Upper lobe of right lung (tissue), 1 donor: ENCODE results near the gene NEIL3. TPM values are rescaled to one million over a fixed set of nuclear protein-coding genes. Genes with fewer than 3 reads are reported as not detected.

ENCODE experiments used
- ATAC-seq: fragments of 200-7000 bp; cut with Tn5 transposase; one replicate; pipeline ENCODE4 v1.9.1; 2020; ENCODE audit warnings: mild to moderate bottlenecking, moderate library complexity
- DNase-seq: peaks from one replicate; pipeline ENCODE4 v3.0.0-alpha.2; 2020
- H3K27ac ChIP-seq: fragments of 200-600 bp; one replicate; pipeline ENCODE4 v1.8.0; 2022
- H3K27me3 ChIP-seq: fragments of 200-600 bp; one replicate; pipeline ENCODE4 v1.8.0; 2022; ENCODE audit warnings: mild to moderate bottlenecking
- H3K36me3 ChIP-seq: fragments of 200-600 bp; one replicate; pipeline ENCODE4 v1.8.0; 2022
- H3K4me1 ChIP-seq: fragments of 200-600 bp; one replicate; pipeline ENCODE4 v1.8.0; 2022
- H3K4me3 ChIP-seq: fragments of 200-600 bp; one replicate; pipeline ENCODE4 v1.8.0; 2022; ENCODE audit warnings: mild to moderate bottlenecking
- H3K9me3 ChIP-seq: fragments of 200-600 bp; one replicate; pipeline ENCODE4 v1.8.0; 2022
- CTCF ChIP-seq: fragments of 200-600 bp; IDR thresholded peaks from one replicate; pipeline ENCODE4 v1.8.0; 2022; ENCODE audit warnings: antibody characterized with exemption
- intact Hi-C: fragments of 100-400 bp; cut with DNase I; formaldehyde crosslinking; loops from one replicate; pipeline ENCODE4 v1.11.0; 2022
- total RNA-seq: library from RNA; stranded (reverse); fragmentation: NEBNext Ultra II Directional; extraction: Animal tissue kit (Norgen Biotek cat#: 25700); gene quantifications from one replicate; pipeline ENCODE4 v1.2.1, GENCODE V29; 2021
- donor health status: DM: no; HTN: yes; CAD: no; lungs with severe emphysema.

The NEIL3 gene
- total RNA-seq, 1 donor from 2014 or later, result 0.52 TPM

- no peak for TF ChIP-seq CTCF
- intact Hi-C loops, result no loop called here
- H3K27me3 ChIP-seq, result no peaks in the 10 kb centered on the region
- no peak for ATAC-seq
- H3K9me3 ChIP-seq, result no peaks in the 10 kb centered on the region
- no peaks in the 10 kb centered on the region for H3K36me3 ChIP-seq
- no peak overlapping the region for H3K27ac ChIP-seq
- H3K4me1 ChIP-seq, result no peaks in the 10 kb centered on the region
- no peak overlapping the region for H3K4me3 ChIP-seq
- no peak for DNase-seq
These were observed 22.4 kb downstream of the NEIL3 start for GRCh38 chr4:177332119-177332518.

GRCh38 chr4:177339477-177340374 is 30.1 kb downstream of the NEIL3 start:
- ATAC-seq, result peak; percentile 84
- no peaks in the 10 kb centered on the region for H3K27me3 ChIP-seq
- H3K9me3 ChIP-seq, result no peaks in the 10 kb centered on the region
- H3K4me3 ChIP-seq, result no peak overlapping the region
- H3K27ac ChIP-seq, result no peak overlapping the region
- DNase-seq, result no peak
- intact Hi-C loops, result no loop called here
- TF ChIP-seq CTCF, result peak; percentile 74
- no peaks in the 10 kb centered on the region for H3K4me1 ChIP-seq
- no peaks in the 10 kb centered on the region for H3K36me3 ChIP-seq

GRCh38 chr4:177348348-177348747 is 38.7 kb downstream of the NEIL3 start:
- intact Hi-C loops, result no loop called here
- no peak overlapping the region for H3K27ac ChIP-seq
- no peaks in the 10 kb centered on the region for H3K9me3 ChIP-seq
- H3K4me1 ChIP-seq, result no peaks in the 10 kb centered on the region
- ATAC-seq (no peak), DNase-seq (no peak)
- H3K36me3 ChIP-seq, result no peaks in the 10 kb centered on the region
- H3K27me3 ChIP-seq, result no peaks in the 10 kb centered on the region
- no peak overlapping the region for H3K4me3 ChIP-seq
- no peak for TF ChIP-seq CTCF

- H3K4me1 ChIP-seq, result no peaks in the 10 kb centered on the region
- ATAC-seq (no peak), DNase-seq (no peak)
- no peaks in the 10 kb centered on the region for H3K36me3 ChIP-seq
- H3K4me3 ChIP-seq, result no peak overlapping the region
- no peaks in the 10 kb centered on the region for H3K9me3 ChIP-seq
- intact Hi-C loops, result no loop called here
- no peak for TF ChIP-seq CTCF
- no peaks in the 10 kb centered on the region for H3K27me3 ChIP-seq
- H3K27ac ChIP-seq, result no peak overlapping the region
These were observed 39.5 kb downstream of the NEIL3 start for GRCh38 chr4:177349191-177349590.

GRCh38 chr4:177351622-177352244 is 42.1 kb downstream of the NEIL3 start:
- Histone ChIP-seq H3K36me3 (no peaks in the 10 kb centered on the region), H3K27me3 (no peaks in the 10 kb centered on the region), H3K27ac (no peak overlapping the region), H3K4me3 (no peak overlapping the region), H3K4me1 (no peaks in the 10 kb centered on the region), H3K9me3 (no peaks in the 10 kb centered on the region)
- DNase-seq (no peak), ATAC-seq (no peak)
- intact Hi-C loops, result no loop called here
- no peak for TF ChIP-seq CTCF
